Daoy (cell line): ENCODE measurements around the gene GPR146. TPM values are rescaled to one million over a fixed set of nuclear protein-coding genes. Genes with fewer than 3 reads are reported as not detected.

Source experiments
- DNase-seq: peaks from one replicate; pipeline ENCODE4 v3.0.0-alpha.2; 2015; ENCODE audit warnings: low read depth
- total RNA-seq: library from RNA; depleted of rRNA; stranded (reverse); fragments of >200 nt; shearing (Covaris generic); gene quantifications from 2 replicates; pipeline ENCODE4 v1.2.3, GENCODE V29; 2014; rRNA removed

The GPR146 gene
- total RNA-seq, 1 experiment from 2014 or later: 0.17 TPM

DNA sequence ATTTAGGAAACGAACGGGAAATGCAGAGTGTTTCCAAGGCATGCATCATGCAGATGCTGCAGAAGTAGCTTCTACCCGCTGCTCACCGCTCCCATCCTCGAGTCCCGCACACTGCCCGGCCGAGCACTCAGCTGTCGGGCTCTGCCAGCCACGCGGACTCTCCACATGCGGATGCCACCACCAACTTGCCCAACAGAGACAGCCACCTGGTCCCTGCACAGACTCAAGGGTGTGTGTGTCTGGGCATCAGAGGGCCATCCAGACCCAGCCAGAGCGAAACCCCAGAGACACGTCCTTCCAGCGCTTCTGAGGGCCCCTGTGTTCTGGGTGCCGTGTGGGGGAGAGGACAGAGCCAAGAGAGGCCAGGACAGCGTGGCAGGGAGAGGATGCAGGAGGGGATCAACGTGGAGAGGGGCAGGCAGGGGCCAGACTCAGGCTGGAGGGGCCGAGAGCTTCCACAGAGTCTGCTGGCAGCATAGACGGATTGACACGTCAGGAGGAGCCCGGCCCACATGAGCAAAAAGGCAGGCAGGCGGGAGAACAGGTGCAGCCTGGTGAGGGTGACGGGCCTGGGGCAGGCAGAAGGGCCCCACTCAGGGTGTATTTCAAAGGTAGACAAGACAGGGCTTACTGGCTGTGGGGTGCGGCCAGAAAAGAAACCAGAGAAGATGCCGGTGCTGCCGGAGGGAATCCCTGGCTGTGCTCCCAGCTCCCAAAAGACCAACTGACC is 61.9 kb downstream of the GPR146 start:
- DNase-seq: no peak

- DNase-seq: no peak
Observed at GRCh38 chr7:1106793-1107421, 62.6 kb downstream of the GPR146 start.

- no peak for DNase-seq
Observed at GRCh38 chr7:1108264-1108920, 64.0 kb downstream of the GPR146 start.

Other genes starting within 250 kb of the GPR146 start
- gene SUN1, start 212.1 kb upstream of the GPR146 start, total RNA-seq: 86.1 and 89.0 TPM in 2 replicates
- 50.1 and 50.2 TPM in 2 replicates for gene GET4, start 168.0 kb upstream of the GPR146 start, total RNA-seq
- gene ADAP1, start 89.9 kb upstream of the GPR146 start, total RNA-seq: 1.3 and 5.9 TPM in 2 replicates
- gene COX19, start 69.0 kb upstream of the GPR146 start, total RNA-seq: 8.9 and 11.5 TPM in 2 replicates
- not detected in 2 replicates for gene CYP2W1, start 61.4 kb upstream of the GPR146 start, total RNA-seq
- 0.40 and 4.5 TPM in 2 replicates for gene GPER1, start 43.6 kb downstream of the GPR146 start, total RNA-seq
- 51.4 and 57.3 TPM in 2 replicates for gene ZFAND2A, start 115.7 kb downstream of the GPR146 start, total RNA-seq
- gene UNCX, start 188.3 kb downstream of the GPR146 start, total RNA-seq: not detected in 2 replicates